A673 (cell line): ENCODE results near the gene RASSF8. TPM values are rescaled to one million over a fixed set of nuclear protein-coding genes. Genes with fewer than 3 reads are reported as not detected.

ENCODE experiments used
- Bru-seq: library from RNA; stranded (reverse); fragments of 400-500 nt; gene quantifications from one replicate; lab custom pipeline; 2021; lab: Mats Ljungman, UMichigan
- BruChase-seq, 2 experiments: library from RNA; stranded (reverse); fragments of 400-500 nt; gene quantifications; one replicate each; lab custom pipeline; 2021; lab: Mats Ljungman, UMichigan
- BruUV-seq: library from RNA; stranded (reverse); fragments of 400-500 nt; replicated peaks from 2 replicates; lab custom pipeline; 2021; lab: Mats Ljungman, UMichigan
- CTCF ChIA-PET: fragments of 300-600 bp; sonication (Branson Sonifier 250); formaldehyde crosslinking; loops from one replicate; lab custom pipeline; 2022; ENCODE audit warnings: antibody characterized with exemption; lab: Charles Lee
- POLR2A ChIA-PET: fragments of 300-600 bp; sonication (Branson Sonifier 250); formaldehyde crosslinking; loops from one replicate; lab custom pipeline; 2022; ENCODE audit warnings: antibody characterized with exemption; ENCODE audit not compliant: low non-redundant PET; lab: Charles Lee
- DNase-seq: peaks from one replicate; pipeline ENCODE4 v3.0.0-alpha.2; 2015; ENCODE audit warnings: low spot score
- H3K27ac ChIP-seq: fragments of 200-600 bp; sonication (generic); 2 replicates; pipeline ENCODE4 v1.5.1; 2016; ENCODE audit warnings: mixed run types, low read depth, mild to moderate bottlenecking, mixed read lengths, antibody characterized with exemption, low read length; ENCODE audit not compliant: poor library complexity, severe bottlenecking
- H3K27me3 ChIP-seq: fragments of 200-600 bp; sonication (generic); replicated peaks from 2 replicates; pipeline ENCODE4 v1.6.1; 2017; ENCODE audit warnings: mixed run types, low read depth, mild to moderate bottlenecking, mixed read lengths, antibody characterized with exemption, low read length; ENCODE audit not compliant: insufficient read depth, poor library complexity
- H3K36me3 ChIP-seq: fragments of 200-600 bp; sonication (generic); 2 replicates; pipeline ENCODE4 v1.6.1; 2016; ENCODE audit warnings: mixed run types, mild to moderate bottlenecking, mixed read lengths, antibody characterized with exemption, low read length; ENCODE audit not compliant: insufficient read depth, poor library complexity, severe bottlenecking
- H3K4me1 ChIP-seq: fragments of 200-600 bp; sonication (generic); 2 replicates; pipeline ENCODE4 v1.6.1; 2017; ENCODE audit warnings: mixed run types, mild to moderate bottlenecking, mixed read lengths, antibody characterized with exemption, low read length; ENCODE audit not compliant: insufficient read depth, poor library complexity, severe bottlenecking
- H3K4me3 ChIP-seq: fragments of 200-600 bp; sonication (generic); 2 replicates; pipeline ENCODE4 v1.5.1; 2016; ENCODE audit warnings: low read depth, mixed run types, mild to moderate bottlenecking, mixed read lengths, low read length; ENCODE audit not compliant: poor library complexity, severe bottlenecking
- H3K9me3 ChIP-seq: fragments of 200-600 bp; sonication (generic); 2 replicates; pipeline ENCODE4 v1.6.1; 2016; ENCODE audit warnings: mixed run types, low read depth, mild to moderate bottlenecking, mixed read lengths, antibody characterized with exemption, low read length; ENCODE audit not compliant: poor library complexity, severe bottlenecking
- EZH2 ChIP-seq: fragments of 200-600 bp; sonication (generic); IDR thresholded peaks from 2 replicates; pipeline ENCODE4 v1.6.1; 2017; ENCODE audit warnings: borderline replicate concordance, low read depth, mild to moderate bottlenecking, mixed read lengths, antibody characterized with exemption, low read length; ENCODE audit not compliant: poor library complexity, severe bottlenecking
- intact Hi-C: fragments of 100-400 bp; cut with micrococcal nuclease; formaldehyde crosslinking; loops from one replicate; pipeline ENCODE4 v1.10.0; 2022; ENCODE audit not compliant: unreplicated experiment
- long read RNA-seq: library from polyadenylated mRNA; stranded (forward); transcript quantifications from one replicate; pipeline ENCODE4 v2.0.0, GENCODE V29; 2022
- total RNA-seq: library from RNA; stranded (reverse); gene quantifications from 2 replicates; pipeline ENCODE4 v1.2.3, GENCODE V29; 2021
- TF ChIP-seq, protein P1 (sequence below): fragments of 300-800, 200-600 bp; sonication (generic); conservative IDR thresholded peaks from 2 replicates; pipeline ENCODE4 v1.5.1; 2017; ENCODE audit warnings: low read depth, mild to moderate bottlenecking, antibody characterized with exemption, low read length, moderate library complexity, mixed read lengths

Gene RASSF8, protein sequence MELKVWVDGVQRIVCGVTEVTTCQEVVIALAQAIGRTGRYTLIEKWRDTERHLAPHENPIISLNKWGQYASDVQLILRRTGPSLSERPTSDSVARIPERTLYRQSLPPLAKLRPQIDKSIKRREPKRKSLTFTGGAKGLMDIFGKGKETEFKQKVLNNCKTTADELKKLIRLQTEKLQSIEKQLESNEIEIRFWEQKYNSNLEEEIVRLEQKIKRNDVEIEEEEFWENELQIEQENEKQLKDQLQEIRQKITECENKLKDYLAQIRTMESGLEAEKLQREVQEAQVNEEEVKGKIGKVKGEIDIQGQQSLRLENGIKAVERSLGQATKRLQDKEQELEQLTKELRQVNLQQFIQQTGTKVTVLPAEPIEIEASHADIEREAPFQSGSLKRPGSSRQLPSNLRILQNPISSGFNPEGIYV
- total RNA-seq (19.8 and 23.1 TPM in 2 replicates), Bru-seq, nascent RNA (percentile 70 among the genes with signal in this experiment), BruChase-seq, experiment 1, labeled RNA remaining after a 2-hour chase (percentile 69 among the genes with signal in this experiment), BruChase-seq, experiment 2, labeled RNA remaining after a 6-hour chase (percentile 65 among the genes with signal in this experiment)
- long read RNA-seq, full-length matches to known transcripts, result 2 of 16 reads
- long read RNA-seq, partial matches to known transcripts, result 5 of 16 reads
- long read RNA-seq, other reads (novel, unspliced or antisense), result 9 of 16 reads

DNA sequence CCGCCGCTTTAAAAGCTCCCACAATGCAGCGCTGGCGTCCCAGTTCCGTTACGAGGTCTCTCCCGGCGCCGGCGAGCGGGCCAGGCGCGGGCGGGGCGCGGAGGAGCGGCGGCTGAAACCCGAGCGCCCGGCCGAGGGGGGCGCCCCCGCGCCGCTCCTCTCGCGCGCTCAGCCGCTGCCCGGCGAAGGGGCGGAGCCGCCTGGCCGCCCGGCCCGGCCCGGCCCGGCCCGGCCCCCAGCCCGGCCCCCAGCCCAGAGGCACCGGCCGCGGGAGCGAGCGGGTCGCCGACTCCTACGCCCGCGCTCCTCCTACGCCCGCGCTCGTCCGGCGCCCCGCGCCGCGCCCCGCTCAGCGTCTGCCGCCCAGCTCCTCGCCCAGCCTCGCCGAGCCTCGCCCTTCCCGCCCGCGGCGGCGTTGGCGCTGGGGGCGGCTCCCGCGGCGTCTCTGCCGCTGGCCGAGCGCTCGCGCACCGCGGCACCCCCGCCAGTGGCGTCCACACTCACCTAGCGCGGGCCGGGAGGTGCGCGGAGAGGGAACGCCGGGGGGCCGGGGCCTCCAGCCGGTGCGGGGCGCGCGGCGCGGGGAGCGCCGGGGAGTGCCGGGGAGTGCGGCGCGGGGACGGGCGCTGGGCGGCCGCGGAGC, at the start of gene RASSF8:
TSS of gene RASSF8 (plus strand) at position 255 of the 643 bp plus-strand sequence. CDS start 96,662 bp downstream, outside the sequence.
- TF ChIP-seq, protein P1, sequence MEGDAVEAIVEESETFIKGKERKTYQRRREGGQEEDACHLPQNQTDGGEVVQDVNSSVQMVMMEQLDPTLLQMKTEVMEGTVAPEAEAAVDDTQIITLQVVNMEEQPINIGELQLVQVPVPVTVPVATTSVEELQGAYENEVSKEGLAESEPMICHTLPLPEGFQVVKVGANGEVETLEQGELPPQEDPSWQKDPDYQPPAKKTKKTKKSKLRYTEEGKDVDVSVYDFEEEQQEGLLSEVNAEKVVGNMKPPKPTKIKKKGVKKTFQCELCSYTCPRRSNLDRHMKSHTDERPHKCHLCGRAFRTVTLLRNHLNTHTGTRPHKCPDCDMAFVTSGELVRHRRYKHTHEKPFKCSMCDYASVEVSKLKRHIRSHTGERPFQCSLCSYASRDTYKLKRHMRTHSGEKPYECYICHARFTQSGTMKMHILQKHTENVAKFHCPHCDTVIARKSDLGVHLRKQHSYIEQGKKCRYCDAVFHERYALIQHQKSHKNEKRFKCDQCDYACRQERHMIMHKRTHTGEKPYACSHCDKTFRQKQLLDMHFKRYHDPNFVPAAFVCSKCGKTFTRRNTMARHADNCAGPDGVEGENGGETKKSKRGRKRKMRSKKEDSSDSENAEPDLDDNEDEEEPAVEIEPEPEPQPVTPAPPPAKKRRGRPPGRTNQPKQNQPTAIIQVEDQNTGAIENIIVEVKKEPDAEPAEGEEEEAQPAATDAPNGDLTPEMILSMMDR, result no peak
- no peak for TF ChIP-seq EZH2
- Histone ChIP-seq H3K4me1 (peaks cover 11% of the 10 kb centered on the region), H3K27ac (peak within 1 kb of the TSS; percentile 75), H3K27me3 (no peaks in the 10 kb centered on the region), H3K4me3 (peak within 1 kb of the TSS; percentile 66), H3K36me3 (no peaks in the 10 kb centered on the region), H3K9me3 (no peaks in the 10 kb centered on the region)
- CTCF ChIA-PET, result interaction anchor here (1.0 kb wide), 1 partner anchor 39 kb away, joined by 3 read pairs; no protein-coding TSS in a partner anchor
- DNase-seq, result peak; percentile 79
- intact Hi-C loops, result no loop called here
- POLR2A ChIA-PET, result no interaction called here
- BruUV-seq, result no TSS peak

GRCh38 chr12:25914551-25914950, 43.9 kb upstream of the RASSF8 start:
- Histone ChIP-seq H3K27ac (no peak overlapping the region), H3K9me3 (no peaks in the 10 kb centered on the region), H3K36me3 (no peaks in the 10 kb centered on the region), H3K4me3 (no peak overlapping the region), H3K4me1 (no peaks in the 10 kb centered on the region), H3K27me3 (no peaks in the 10 kb centered on the region)
- TF ChIP-seq, protein P1, result no peak
- BruUV-seq, result no TSS peak
- intact Hi-C loops, result no loop called here
- no peak for DNase-seq
- ChIA-PET CTCF (no interaction called here), POLR2A (no interaction called here)

GRCh38 chr12:25924491-25925001, 33.9 kb upstream of the RASSF8 start:
- TF ChIP-seq, protein P1, result no peak
- TF ChIP-seq EZH2, result no peak
- no peaks in the 10 kb centered on the region for H3K27me3 ChIP-seq
- H3K36me3 ChIP-seq, result no peaks in the 10 kb centered on the region
- ChIA-PET POLR2A (no interaction called here), CTCF (no interaction called here)
- intact Hi-C loops, result loop anchor here (5.0 kb wide), 1 partner anchor 112 kb away; no protein-coding TSS in a partner anchor
- no peak overlapping the region for H3K4me3 ChIP-seq
- H3K9me3 ChIP-seq, result no peaks in the 10 kb centered on the region
- DNase-seq, result peak; percentile 50
- H3K4me1 ChIP-seq, result peaks cover 11% of the 10 kb centered on the region
- BruUV-seq, result no TSS peak
- no peak overlapping the region for H3K27ac ChIP-seq
